Stimulated activated CD8-positive, alpha-beta memory T cell treated with anti-CD3 and anti-CD28 coated beads, Interleukin-12 subunit alpha, Interleukin-12 subunit beta, amount 100 ng/mL, for 24 hours (primary cell): ENCODE measurements around the gene BBS1.
"Not testable (repeated sequence)": the region's sequence is repeated elsewhere in the genome, so short reads cannot be mapped to it uniquely, and the experiment has no call there.

ENCODE experiments used
- DNase-seq: peaks from one replicate; pipeline ENCODE4 v3.0.0-alpha.2; 2020; ENCODE audit errors: extremely low read depth

Gene BBS1

DNA sequence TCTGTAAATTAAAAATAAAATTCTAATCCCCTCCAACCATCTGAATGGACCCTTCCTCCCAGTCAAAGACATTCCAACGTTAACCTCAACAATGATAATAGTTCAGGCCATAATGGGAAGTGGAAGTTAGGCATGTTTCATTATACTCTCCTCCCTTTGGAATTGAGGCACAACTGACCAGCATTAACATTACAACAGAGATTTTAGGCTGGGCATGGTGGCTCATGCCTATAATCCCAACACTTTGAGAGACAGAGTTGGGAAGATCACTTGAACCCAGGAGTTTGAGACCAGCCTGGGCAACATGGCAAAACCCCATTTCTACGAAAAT is 60.4 kb downstream of the BBS1 start:
- no peak for DNase-seq

DNA sequence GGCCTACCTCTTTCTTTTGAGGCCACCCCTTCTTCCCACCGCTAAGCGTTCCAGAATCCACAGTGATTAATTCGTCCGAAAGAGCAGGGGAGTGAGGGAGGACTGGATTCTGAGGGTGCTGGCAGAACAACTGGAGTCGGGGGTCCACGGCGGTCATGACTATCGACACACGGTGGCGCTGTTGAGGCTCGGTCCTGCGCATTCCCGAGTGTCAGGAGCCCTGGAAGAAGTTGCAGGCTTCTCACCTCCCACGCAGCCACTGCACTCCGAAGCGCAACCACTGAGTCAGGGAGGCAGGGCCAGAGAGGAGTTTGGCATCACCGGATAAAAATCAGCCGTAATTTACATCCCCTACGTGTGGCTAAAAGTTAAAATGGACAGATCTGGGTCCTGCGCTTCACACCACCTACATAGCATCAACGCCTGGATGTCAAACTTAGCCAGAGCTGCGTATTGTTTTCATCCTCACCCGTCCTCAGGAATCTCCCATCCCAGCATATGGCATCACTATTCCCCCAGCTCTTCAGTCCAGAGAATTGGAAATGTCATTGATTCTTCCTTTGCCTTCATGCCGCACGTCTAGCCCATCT is 68.7 kb downstream of the BBS1 start:
- peak; percentile 59 for DNase-seq

DNA sequence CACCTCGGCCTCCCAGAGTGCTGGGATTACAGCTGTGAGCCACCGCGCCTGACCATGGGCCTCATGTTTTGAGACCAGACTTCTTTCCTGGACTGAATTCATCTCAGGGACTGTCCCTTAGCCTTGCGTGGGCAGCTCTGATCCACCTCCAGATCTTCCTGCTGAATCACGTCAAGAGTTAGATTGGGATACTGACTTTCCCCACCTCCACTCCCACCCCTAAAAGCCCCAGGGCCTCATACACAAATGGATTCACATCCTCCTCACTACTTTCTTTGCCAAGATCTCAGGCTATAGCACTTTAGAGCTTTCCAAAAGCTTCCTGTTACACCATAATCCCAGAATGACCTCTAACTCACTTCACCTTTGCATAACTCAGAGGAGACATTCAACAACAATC is 70.4 kb downstream of the BBS1 start:
- DNase-seq = no peak

DNA sequence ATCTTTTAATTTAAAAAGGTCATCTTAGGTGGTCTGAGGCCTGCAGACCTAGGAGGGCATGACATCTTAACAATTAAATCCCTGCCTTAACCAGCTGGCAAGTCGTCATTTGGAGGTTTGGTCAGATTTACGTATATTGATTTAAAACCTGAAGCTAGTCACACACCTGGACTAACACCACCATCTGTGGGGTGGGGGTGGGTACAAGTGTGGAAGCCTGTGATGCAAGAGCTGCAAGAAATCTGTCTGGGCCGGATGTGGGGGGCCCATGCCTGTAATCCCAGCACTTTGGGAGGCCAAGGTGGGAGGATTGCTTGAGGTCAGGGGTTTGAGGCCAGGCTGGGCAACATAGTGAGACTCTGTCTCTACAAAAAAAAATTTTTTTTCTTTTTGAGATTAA is 70.8 kb downstream of the BBS1 start:
- DNase-seq = no peak

DNA sequence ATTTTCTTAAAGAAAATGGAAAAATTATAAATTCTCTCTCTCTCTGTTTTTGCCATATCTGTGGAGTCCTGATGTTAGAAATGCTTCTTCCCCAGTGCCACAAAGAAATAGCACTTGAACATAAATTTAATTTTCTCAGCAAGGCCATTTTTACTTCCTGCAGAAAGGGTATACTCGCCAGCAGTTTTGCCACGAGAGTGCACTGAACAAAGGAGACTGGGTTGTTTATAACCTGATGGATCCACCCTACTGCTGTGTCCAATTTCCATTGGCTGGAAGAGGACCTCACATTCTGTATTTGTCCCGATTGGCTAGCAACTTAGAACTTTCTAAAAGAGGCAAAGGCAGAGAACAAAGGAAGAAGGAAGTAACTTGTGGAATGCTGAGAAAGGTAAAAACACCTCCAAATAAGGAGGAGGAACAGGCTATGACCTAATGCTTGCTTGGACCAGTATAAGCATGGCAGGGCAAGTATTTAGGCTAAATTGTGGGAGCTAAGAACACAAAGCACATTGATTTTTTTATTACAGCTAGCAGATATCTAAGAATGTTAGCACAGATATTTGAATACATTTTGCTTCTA is 72.2 kb downstream of the BBS1 start:
- not testable (repeated sequence) for DNase-seq
